ENCODE data around the gene CCDC183.

DNA sequence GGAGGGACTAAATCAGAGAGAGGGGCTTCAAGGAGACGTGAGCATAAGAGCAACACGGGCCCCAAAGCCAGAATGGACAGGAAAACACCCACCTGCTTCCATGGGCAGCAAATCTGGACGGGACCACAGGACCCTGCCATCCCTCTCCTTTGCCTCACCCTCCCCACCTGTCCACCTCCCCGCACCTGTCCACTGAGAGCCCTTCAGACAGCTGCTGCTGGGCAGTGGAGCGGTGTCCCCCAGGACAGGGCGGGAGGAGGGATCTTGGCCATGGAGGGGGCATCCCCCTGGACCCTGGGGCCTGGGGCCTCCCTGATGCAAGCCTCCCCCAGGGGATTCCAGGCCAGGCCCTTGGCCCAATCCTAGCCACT lies 2.6 kb downstream of the CCDC183 start:
- TF ChIP-seq, protein P1, sequence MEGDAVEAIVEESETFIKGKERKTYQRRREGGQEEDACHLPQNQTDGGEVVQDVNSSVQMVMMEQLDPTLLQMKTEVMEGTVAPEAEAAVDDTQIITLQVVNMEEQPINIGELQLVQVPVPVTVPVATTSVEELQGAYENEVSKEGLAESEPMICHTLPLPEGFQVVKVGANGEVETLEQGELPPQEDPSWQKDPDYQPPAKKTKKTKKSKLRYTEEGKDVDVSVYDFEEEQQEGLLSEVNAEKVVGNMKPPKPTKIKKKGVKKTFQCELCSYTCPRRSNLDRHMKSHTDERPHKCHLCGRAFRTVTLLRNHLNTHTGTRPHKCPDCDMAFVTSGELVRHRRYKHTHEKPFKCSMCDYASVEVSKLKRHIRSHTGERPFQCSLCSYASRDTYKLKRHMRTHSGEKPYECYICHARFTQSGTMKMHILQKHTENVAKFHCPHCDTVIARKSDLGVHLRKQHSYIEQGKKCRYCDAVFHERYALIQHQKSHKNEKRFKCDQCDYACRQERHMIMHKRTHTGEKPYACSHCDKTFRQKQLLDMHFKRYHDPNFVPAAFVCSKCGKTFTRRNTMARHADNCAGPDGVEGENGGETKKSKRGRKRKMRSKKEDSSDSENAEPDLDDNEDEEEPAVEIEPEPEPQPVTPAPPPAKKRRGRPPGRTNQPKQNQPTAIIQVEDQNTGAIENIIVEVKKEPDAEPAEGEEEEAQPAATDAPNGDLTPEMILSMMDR (IDR thresholded peaks at IDR 0.05; ENCODE audit: poor library complexity, severe bottlenecking), result no peak
- TF ChIP-seq SMC3 (conservative IDR thresholded peaks at IDR 0.05; ENCODE audit: poor library complexity) (no peak), POLR2AphosphoS5 (IDR thresholded peaks at IDR 0.05) (no peak), EZH2 (IDR thresholded peaks at IDR 0.05; ENCODE audit: borderline replicate concordance, insufficient read depth, low read length, poor library complexity, severe bottlenecking) (no peak)

Measured in neural cell (in vitro differentiated cells).